Bone marrow (tissue), 2 donors: ENCODE results near the gene KL.

Experiments
- DNase-seq, 2 donors: peaks; one replicate each; lab custom pipeline; 2025; lab: John Stamatoyannopoulos, UW

Gene KL

DNA sequence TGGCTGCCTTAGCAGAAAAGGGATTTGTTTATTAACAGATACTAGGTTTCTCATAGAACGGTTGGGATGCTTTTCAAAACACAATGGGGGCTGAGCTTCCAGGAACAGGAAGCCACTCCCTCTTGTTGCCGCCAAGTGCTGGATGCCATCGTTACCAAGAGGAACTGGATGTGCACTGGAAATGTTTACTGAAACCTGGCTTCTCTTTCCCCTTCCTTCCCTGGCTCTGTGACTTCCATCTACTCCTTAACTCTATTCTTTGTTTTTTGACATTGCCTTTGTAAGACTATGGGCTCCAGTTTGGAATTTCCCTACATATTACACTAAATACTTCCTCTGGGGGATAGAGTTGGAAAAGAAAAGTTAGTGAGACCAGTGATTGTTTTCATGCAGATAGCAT is 11.7 kb upstream of the KL start:
- DNase-seq, result no peak

DNA sequence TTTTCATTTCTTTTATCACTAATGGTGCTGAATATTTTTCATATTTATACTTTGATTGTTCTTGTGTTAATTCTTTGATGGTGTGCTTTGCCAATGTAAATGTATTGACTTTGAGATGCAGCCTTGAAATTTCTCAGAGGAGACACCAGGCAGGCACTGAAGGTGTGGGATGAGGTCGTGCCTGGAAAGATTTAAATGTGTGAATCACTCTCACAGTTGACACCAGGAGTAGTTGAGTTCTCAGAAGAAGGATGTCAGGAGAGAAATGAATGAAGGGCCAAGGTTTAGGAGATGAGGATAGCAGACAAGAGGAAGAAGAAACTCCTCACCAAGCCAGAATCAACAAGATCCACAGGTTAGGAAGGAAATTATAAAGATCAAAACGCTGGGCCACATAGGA is 10.1 kb upstream of the KL start:
- no peak for DNase-seq

DNA sequence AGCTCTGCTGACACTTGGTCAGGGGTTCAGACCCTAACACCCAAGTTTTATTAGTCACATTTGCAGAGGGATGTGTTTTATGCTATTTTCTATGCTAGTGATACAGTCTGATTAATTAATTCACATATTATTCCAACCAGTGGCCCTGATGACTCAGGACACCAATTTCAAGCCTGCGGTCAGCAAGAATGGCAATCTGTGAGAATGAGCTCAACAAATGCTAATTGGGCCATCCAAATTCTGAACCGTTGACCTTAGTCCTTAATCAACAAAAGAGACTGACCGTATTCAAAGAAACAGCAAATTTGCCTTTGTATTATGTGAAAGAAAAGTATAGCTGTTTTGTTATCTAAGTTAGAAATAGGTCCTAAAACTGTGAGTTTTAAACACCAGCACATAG is 9.6 kb upstream of the KL start:
- DNase-seq, result no peak

DNA sequence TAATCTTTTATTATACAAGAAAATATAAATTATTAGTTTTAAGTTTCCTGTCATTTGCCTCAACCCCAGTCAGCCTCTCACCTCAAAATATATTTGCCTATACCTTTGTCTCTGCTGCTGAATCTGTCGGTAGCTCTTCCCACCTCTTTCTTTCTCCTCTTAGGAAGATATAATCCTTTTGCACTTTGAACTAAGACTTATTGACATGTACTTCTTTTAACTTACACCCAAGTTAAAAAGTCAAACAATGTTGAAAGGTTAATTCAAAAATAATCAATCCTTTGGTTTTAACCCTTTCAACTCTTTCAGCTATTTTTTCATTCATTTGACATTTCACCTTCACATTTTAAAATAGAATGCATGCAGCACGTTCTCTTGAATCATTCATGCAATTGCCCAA is 9.0 kb upstream of the KL start:
- no peak for DNase-seq

DNA sequence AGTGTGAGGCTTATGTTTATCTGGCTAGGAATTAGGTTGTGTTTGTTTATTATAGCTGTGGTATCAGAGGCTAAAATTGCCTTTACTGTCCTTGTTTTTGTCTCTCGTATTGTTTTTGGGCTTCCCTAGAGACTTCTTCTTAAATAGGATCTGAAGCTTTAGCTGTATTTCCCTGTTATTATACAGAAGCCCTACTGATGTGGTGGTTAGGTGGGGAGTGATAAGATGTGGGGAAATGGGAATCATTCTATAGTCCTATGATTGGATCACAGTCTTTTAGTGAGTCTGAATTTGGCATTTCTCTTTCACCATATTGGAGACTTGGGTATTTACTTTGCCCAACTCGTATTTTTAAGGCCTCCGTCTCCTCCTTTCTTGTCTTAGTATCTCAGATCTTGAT is 8.3 kb upstream of the KL start:
- no peak for DNase-seq

DNA sequence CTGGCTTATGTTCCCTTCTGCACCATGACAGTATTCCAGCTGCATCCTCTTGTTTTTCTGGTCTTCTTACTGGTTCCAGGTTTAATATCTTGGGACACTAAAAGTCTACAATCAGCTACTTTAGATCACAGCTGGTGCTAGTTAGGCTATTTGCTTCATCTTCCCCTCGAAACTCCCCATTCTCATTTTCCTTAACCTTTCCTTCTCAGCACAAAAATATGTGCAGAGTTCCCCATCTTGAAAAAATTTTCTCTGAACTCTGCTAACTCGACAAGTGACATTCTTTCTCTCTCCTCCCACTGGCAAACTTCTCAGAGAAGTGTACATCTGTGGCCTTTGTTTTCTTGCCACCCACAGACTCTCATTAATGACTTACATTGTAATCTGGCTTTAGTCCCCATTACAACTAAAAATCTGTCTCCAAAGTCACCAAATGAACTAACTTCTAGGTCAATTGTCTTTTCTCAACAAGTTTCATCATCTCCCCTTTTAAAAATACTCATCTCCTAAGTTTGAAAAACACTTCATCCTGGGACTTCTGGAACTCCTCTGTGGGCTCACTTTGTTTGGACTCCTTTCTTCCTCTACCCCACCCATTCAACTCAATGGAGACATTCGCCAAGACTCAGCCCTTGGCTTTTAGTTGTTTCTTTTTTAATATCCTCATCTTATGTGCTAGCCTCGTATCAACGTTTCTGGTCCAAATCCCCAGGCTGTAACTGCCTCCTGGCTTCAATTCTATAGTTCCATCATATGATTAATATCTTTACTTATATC is 7.1 kb upstream of the KL start:
- no peak for DNase-seq

DNA sequence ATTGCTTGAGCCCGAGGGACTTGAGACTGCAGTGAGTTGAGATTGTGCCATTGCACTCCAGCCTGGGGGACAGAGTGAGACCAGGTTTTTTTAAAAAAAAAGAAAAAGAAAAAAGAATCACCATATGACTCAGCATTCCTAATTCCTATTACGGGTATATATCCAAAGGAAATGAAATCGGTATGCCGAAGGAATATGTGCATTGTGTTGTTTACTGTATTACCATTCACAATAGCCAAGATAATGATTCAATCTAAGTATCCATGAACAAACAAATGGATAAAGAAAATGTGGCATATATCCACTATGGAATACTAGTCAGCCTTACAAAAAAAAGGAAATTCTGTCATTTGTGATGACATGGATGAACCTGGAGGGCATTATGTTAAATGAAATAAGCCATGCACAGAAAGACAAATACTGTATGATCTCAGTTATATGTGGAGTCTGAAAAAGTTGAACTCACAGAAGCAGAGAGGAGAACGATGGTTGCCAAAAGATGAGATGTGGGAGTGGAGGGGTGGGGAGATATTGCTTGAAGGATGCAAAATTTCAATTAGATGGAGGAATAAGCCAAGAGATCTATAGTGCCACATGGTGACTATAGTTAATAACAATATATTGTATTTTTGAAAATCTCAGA is 4.3 kb upstream of the KL start:
- no peak for DNase-seq

DNA sequence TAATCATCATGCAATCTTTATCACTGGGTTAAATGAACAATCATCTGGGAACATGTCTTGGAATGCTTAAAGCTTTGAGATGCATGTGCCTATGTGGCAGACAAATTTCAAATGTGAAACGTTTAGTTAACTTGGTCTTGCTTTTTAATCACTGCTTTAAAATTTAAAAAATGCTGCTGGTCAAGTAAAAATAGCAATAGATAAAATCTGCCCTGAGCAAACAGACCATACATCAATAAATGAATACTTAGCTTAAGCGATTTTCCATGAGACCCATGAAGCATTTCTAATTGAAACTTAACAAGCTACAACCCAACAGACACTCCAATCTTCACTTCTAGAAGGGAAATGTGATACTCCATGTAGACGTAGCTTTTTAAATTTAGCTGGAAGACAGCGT is 1.9 kb upstream of the KL start:
- DNase-seq, result no peak

DNA sequence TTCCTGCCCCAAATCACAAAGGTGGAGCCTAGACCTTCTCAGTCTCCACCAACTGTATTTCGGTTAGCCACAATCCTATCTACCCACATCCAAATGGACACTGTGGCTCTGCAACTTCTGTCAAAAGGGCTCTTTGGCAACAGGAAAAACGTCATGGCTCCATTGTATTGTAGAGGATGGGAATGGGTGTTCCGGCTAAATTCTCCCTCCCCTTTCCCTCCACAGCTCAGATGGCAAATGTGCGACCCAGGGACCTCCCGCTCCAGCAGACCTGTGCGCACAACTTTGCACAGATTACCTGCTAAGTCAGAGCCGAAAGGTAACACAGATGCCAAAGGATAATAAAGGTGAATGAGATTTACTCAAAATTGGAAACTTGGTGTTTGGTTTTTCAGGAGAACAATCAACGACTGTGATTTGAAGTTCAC is 968 bp upstream of the KL start:
- DNase-seq, result no peak

DNA sequence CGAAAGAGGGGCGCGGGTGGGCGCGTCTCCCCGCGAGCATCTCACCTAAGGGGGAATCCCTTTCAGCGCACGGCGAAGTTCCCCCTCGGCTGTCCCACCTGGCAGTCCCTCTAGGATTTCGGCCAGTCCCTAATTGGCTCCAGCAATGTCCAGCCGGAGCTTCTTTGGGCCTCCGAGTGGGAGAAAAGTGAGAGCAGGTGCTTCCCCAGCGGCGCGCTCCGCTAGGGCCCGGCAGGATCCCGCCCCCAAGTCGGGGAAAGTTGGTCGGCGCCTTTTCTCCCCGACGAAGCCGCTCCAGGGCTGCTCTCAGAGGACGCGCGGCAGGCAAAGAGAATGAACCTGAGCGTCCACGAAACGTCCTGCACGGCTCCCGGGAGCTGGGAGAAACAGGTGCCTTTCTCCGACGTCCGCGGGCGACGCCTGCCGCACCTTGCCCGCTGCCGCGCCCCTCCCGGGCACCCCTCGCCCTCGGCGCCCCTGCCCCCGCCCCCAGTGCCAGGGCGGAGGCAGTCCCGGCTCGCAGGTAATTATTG is 366 bp upstream of the KL start:
- no peak for DNase-seq

DNA sequence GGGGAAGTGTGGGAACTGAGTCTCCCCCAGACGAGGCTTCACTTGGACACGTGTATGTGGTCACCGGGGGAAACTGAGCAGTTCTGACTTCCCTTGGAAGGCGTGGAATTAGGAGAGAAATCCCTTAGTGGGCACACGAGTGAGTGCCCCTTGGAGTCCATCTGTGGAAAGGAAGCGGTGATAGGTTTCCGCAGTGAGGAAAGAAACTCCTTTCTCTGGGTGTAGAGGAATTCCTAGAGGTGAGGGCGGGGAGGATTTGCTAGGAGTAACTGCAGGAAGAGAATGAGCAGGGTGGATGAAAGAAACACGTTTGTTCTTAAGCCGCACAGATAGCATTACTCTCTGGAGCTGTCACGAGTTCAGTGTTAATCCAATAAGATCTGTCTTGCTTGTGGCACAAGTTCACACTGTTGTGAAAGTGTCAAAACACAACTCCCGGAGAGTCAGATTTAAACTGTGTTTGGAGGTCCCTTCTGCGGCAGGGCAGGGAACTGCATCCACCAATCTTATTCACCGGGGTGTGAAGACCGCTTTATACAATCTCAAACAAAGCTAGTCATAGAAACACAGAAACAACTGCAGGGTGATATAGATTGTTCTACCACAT is 1.2 kb downstream of the KL start:
- no peak for DNase-seq

DNA sequence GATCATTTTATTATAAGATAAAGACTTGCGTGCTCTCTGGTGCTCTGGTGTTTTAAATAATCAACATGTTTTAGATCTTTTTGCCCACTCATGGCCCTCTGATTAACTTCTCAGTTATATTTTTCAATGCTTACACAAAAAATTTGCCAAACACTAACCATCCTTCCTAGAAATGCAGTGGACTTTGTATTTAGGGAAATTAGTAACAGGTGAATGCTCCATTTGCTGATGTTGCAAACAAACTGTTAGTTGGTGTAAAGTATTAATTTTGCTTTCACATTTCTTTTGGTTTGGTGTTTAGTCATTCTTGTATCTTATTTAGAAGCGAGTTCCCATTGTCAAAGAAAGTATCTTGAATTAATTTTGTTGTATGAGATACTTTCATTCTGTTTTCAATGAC is 2.7 kb downstream of the KL start:
- no peak for DNase-seq

DNA sequence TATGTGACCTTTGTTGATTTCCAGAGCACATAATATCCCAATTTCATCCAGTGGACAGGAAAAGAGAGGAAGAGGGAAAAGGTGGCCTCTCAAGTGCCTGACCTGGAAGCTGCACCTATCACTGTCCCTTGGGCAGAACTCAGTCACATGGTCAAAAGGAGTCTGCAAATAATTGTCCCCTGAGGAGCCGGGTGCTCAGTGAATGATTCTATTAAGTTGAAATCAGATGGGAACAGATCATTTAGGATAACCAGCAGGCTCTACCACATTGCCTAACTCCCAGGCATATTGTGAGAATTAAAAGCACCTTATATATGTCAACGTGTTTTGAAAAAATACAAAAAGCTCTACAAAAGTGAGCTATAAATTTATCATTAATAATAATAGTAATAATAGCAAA is 6.8 kb downstream of the KL start:
- no peak for DNase-seq

DNA sequence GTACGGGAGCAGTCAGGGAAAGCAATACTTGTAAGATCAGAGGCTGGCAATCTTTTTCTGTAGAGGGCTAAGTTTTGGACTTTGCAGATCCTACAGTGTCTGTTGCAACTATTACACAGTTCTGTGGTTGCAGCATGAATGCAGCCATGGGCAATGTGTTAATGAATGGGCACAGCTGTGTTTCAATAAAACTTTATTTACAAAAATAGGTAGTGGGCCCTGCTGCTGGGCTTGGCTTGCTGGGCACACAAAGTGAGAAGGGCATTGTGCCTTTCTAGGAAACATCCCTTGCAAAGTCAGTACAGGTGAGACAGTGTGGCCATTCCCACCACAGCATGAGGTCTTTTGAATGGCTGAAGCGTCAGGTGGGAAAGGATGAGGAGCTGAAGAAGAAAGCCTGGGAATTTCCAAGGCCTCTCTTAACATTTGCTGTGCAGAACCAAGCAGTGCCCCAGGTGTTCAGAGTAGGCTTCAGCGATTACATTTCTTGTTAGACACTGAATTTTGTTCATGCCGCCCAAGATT is 9.1 kb downstream of the KL start:
- DNase-seq, result no peak

DNA sequence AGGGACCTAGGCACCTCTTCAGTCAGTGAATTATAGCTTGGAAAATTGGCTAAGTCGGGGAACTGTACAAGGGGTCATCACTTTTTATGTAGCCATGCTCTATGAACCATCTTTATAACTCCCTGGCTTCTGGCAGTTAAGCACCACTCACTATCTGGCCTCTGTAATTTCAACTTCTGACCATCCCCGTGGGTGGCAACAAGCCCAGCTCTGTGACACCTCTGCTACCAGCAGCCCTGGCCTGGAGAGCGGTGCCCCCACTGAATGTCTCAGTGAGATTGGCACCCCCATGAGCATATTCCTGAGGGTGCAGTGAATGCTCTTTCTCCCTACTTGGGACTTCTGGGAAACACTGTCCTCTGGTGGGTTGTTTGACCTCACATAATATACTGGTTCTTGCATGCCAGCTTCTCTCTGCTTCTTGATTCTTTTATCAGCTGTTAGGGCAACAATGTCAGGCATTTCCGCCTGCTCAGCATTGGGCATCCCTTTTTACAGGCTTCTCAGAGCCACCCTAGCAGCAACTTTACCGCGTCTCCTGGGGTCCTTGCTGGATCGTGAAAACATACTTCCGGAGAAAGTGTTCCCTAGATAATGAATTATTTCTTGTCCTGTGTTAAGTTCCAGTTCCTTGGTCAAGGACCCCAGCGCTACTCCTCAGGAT is 10.4 kb downstream of the KL start:
- no peak for DNase-seq

DNA sequence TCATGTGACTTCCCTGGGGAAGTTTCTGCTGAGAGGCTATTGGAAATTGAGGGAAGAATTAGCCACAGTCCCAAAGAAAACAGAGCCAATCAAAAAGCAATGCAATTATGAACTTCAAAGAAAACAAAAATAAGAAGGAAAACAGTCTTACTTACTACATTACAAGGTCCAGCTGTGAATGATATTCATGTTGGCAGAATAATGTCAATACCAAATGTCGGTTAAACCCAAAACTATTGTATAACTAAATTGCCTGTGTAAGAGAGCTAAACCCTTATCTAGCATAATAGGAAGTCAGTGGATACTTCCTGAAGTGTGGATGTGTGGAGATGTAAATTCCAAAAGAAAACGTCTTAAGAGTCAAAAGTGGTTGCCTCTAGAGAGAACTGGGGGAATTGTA is 12.4 kb downstream of the KL start:
- no peak for DNase-seq

DNA sequence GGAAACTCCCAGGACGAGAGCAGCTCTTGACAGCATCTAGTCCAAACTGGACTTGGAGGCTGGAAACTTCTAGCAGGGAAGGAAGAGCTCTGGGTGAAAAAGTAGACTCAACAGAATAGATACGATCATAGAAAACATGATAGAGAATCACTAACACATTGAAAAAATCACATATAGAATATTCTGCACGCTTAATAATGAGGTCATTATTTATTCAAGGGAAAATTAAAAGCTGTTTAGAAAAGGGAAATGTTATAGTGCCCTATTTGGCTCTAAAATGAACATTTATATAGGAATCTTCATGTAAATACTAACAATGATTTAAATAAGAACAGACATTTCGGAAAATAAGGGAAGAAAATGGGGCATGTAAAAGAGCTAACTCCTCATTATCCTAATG is 15.1 kb downstream of the KL start:
- DNase-seq, result no peak

DNA sequence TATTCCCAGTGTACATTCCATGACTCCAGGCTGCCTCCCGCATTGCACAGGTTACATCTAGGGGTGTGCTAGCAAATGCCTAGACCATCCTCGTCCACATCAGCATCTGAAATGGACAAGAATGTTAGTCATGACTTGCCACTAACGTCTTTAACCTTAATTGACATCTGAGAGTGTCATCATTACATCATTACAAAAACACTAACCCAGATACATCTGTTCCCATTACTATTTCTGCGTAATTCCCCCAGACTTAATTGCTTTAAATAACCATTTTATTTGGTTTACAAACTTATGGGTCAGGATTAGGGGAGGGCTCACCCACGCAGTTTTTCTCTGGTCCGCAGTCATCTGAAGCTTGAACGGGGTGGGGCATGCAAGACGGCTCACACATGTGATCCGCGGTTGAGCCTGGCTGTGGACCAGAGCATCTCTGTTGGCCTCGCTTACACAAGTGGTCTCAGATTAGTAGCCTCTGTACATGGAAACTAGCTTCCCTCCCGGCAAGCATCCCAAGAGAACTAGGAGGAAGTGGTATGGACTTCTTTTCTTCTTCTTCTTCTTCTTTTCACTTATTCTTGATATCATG is 15.9 kb downstream of the KL start:
- DNase-seq, result no peak

DNA sequence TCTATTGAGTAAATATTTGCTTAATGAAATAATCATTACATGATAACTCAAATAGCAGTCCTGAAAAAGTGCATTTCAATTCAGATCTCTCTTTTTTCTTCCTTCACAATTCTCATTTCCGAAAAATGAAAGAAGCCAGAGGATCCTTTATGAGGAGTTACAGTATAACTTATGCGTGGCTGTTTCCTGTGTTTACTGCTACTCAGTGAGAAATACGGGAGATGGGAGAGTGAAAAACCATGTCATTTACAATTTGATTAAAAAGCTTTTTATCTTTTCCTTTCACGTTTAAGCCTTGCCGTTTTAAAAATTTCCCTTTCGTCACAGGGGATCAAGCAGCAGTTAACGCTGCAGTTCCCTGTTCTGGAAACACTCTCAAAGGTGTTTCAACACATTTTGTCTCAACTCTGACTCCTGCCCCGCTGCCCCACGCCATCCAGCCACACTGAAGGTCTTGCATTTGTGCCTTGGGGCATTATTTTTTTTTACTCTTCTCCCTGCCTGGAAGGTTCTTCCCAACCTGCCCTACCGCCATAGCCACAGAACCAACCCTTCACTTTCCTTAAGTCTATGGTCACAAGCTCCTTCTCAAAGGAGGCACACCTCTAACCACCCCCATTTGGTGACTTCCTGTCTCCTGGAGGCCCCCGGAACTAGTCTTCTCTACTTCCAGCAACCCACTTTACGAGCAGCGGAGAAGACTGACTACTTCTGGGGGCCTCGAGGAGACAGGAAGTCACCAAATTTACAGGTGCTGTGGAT is 17.0 kb downstream of the KL start:
- DNase-seq, result no peak

DNA sequence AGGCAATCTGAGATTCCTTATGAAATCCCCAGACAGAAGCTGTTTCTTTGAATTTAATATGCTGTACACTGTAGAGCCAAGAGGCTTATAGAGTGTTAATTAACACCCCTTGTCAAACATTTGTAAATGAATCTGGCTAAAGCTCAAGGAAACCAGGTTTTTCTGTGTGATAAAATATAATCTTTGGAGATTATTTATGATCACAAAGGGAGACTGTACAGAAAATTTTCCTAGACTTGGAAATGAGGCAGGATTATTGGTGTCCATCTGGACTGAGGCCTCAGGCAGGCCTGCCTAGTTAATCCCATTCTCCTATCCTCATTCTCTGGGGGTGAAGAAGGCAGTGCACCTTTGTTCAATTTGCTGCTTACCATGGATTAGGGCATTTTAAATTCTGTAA is 17.8 kb downstream of the KL start:
- DNase-seq, result no peak

DNA sequence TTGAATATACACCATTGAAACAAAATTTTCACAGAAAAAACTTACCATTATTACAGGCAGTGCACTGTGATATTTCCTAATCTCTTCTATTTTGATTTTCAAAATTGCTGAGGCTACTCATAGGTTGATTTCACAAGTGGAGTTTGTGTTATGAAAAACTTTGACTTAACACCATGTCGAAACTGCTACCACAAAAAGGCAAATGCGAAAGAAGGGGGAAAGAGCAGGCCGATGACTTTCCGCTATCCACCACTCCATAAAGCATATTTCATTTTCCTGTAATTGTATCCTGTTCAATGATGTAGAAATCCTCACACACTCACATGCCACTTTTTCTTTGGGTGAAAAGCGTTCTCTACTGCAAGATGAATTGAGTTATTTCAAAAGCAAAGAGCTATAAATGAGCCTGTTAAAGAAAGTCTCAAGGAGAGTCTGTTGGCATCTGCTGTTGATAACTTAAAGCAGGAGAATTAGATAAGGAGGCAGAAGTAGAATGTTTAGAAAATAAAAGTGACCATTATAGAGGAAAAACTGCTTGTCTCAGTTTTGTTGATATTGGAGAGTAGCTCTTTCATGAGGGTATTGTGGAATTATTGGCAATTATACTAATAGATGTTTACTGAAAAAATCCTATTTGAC is 18.8 kb downstream of the KL start:
- DNase-seq, result no peak
